ENCODE results near the gene MAP3K15. TPM values are rescaled to one million over a fixed set of nuclear protein-coding genes. Genes with fewer than 3 reads are reported as not detected.

MAP3K15 gene
- total RNA-seq, 1 experiment from 2014 or later: not detected

GRCh38 chrX:19544693-19545305 lies 29.5 kb upstream of the MAP3K15 start:
- intact Hi-C loops (cut with micrococcal nuclease; ENCODE audit: unreplicated experiment): loop anchor here (1.0 to 5.0 kb wide), 3 partner anchors 344 to 523 kb away; partner anchors contain the start of gene BCLAF3
- DNase-seq: peak; percentile 26 to 43
- CTCF ChIA-PET: interaction anchor here (0.5 kb wide), 1 partner anchor 156 kb away, joined by 5 read pairs; no protein-coding TSS in a partner anchor

GRCh38 chrX:19543951-19544381 lies 28.7 kb upstream of the MAP3K15 start:
- H3K9me3 ChIP-seq (ENCODE audit: insufficient read depth, low read depth): no peaks in the 10 kb centered on the region
- no TSS peak for BruUV-seq (replicated peaks)
- ChIA-PET POLR2A (ENCODE audit: unreplicated experiment) (no interaction called here), CTCF (no interaction called here)
- DNase-seq: no peak
- intact Hi-C loops (cut with micrococcal nuclease; ENCODE audit: unreplicated experiment): loop anchor here (1.0 to 5.0 kb wide), 3 partner anchors 344 to 523 kb away; partner anchors contain the start of gene BCLAF3
- no peaks in the 10 kb centered on the region for H3K36me3 ChIP-seq (ENCODE audit: low read depth)
- no peaks in the 10 kb centered on the region for H4K20me1 ChIP-seq (ENCODE audit: insufficient read depth)
- H3K27me3 ChIP-seq (ENCODE audit: insufficient read depth, low read depth): no peaks in the 10 kb centered on the region
- H3K4me2 ChIP-seq: no peak overlapping the region
- TF ChIP-seq CTCF (conservative IDR thresholded peaks at IDR 0.05) (no peak), EZH2 (IDR thresholded peaks at IDR 0.05; ENCODE audit: low read depth) (no peak)
- H3K4me3 ChIP-seq: no peak overlapping the region
- no peak overlapping the region for H2AFZ ChIP-seq
- no peaks in the 10 kb centered on the region for H3F3A ChIP-seq (ENCODE audit: insufficient read depth, low read depth)
- H3K27ac ChIP-seq: no peak overlapping the region
- H3K9me2 ChIP-seq (ENCODE audit: insufficient read depth): no peaks in the 10 kb centered on the region
- no peaks in the 10 kb centered on the region for H3K4me1 ChIP-seq (replicated peaks; ENCODE audit: insufficient read depth)
- H3K79me2 ChIP-seq (ENCODE audit: low read depth): no peaks in the 10 kb centered on the region

More at GRCh38 chrX:19544693-19545305, 29.5 kb upstream of the MAP3K15 start:
- no peaks in the 10 kb centered on the region for H3K36me3 ChIP-seq (ENCODE audit: low read depth)
- POLR2A ChIA-PET (ENCODE audit: unreplicated experiment): no interaction called here
- H3K4me1 ChIP-seq (replicated peaks; ENCODE audit: insufficient read depth): no peaks in the 10 kb centered on the region
- no TSS peak for BruUV-seq (replicated peaks)
- H3K9me3 ChIP-seq (ENCODE audit: insufficient read depth, low read depth): no peaks in the 10 kb centered on the region
- H3K27ac ChIP-seq: no peak overlapping the region
- H2AFZ ChIP-seq: no peak overlapping the region
- TF ChIP-seq CTCF (conservative IDR thresholded peaks at IDR 0.05): peak; percentile 78
- TF ChIP-seq EZH2 (IDR thresholded peaks at IDR 0.05; ENCODE audit: low read depth): no peak
- no peaks in the 10 kb centered on the region for H4K20me1 ChIP-seq (ENCODE audit: insufficient read depth)
- no peaks in the 10 kb centered on the region for H3F3A ChIP-seq (ENCODE audit: insufficient read depth, low read depth)
- no peaks in the 10 kb centered on the region for H3K79me2 ChIP-seq (ENCODE audit: low read depth)
- no peaks in the 10 kb centered on the region for H3K27me3 ChIP-seq (ENCODE audit: insufficient read depth, low read depth)
- no peak overlapping the region for H3K4me3 ChIP-seq
- H3K9me2 ChIP-seq (ENCODE audit: insufficient read depth): no peaks in the 10 kb centered on the region
- no peak overlapping the region for H3K4me2 ChIP-seq

- Histone ChIP-seq H4K20me1 (ENCODE audit: insufficient read depth) (no peaks in the 10 kb centered on the region), H3K4me1 (replicated peaks; ENCODE audit: insufficient read depth) (no peaks in the 10 kb centered on the region), H3K4me2 (no peak overlapping the region), H2AFZ (no peak overlapping the region), H3K36me3 (ENCODE audit: low read depth) (no peaks in the 10 kb centered on the region), H3K27ac (no peak overlapping the region), H3K9me3 (ENCODE audit: insufficient read depth, low read depth) (no peaks in the 10 kb centered on the region), H3K79me2 (ENCODE audit: low read depth) (no peaks in the 10 kb centered on the region), H3K4me3 (no peak overlapping the region), H3K27me3 (ENCODE audit: insufficient read depth, low read depth) (no peaks in the 10 kb centered on the region), H3F3A (ENCODE audit: insufficient read depth, low read depth) (no peaks in the 10 kb centered on the region), H3K9me2 (ENCODE audit: insufficient read depth) (no peaks in the 10 kb centered on the region)
- intact Hi-C loops (cut with micrococcal nuclease; ENCODE audit: unreplicated experiment): loop anchor here (5.0 kb wide), 1 partner anchor 524 kb away; no protein-coding TSS in a partner anchor
- ChIA-PET CTCF (interaction anchor here (0.7 kb wide), 1 partner anchor 297 kb away, joined by 3 read pairs; no protein-coding TSS in a partner anchor), POLR2A (ENCODE audit: unreplicated experiment) (no interaction called here)
- no TSS peak for BruUV-seq (replicated peaks)
- no peak for DNase-seq
- TF ChIP-seq EZH2 (IDR thresholded peaks at IDR 0.05; ENCODE audit: low read depth) (no peak), CTCF (conservative IDR thresholded peaks at IDR 0.05) (no peak)
Observed at GRCh38 chrX:19543020-19543715, 27.9 kb upstream of the MAP3K15 start.

All from PC-9 (cell line).